Putamen (tissue), 1 donor: Measurements from ENCODE around the gene RGS5.

Experiments
- DNase-seq: peaks from one replicate; pipeline ENCODE4 v3.0.0-alpha.2; 2016; ENCODE audit warnings: low spot score

The RGS5 gene

DNA sequence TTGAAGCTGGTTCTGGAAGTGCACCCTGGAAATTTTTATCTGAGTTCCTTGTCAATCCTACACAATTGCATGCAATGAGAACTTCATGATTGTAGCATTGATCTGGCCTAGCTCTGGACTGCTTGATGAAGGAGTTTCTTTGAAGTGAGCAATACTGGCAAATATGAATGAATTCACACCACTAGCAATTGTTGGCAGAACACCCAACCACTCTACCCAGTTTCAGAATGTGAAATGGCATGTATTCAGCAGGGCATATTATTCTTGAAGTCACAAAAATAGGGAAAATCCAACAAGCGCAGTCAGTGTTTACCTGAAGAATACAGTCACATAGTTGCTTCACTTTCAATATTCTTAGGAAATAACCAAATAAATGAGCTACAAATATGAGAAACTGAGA is 57.3 kb downstream of the RGS5 start:
- no peak for DNase-seq

DNA sequence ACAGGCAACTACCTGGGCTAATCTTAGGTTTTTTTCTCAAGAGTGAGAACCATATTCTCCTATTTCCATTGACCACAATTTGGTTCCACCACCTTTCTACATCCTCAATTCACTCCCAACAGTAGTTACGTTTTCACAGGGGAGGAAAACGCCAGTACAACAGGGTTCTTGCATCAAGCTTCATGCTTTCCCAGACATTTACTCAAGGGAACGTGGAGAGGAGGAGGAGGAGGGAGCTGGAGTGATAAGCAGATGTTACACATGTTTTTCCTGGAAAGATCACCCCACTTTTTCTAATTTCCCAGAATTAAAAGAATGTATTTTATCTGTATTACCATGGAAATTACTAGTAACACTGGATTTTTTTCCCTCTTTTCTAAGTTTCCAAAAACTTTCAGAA is 58.3 kb downstream of the RGS5 start:
- DNase-seq, result no peak

- no peak for DNase-seq
These were observed 60.6 kb downstream of the RGS5 start for GRCh38 chr1:163142152-163142551.

DNA sequence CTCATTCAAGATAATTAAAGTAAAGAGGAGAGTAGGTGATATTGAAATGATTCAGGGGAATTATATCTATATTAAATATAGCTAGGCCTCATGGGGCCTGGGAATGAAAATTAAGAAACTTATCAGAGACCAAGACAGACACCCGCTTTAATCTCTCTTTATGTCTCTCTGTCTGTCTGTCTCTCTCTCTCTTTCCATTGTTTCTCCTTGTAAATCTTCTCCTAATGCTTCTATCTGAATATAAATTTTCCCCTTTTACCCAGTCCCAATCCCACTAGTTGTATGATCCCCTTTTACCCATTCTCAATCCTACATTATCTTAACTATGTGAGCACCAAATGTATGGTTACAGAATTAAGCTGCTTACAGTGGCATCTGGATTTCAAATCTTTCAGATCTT is 61.2 kb downstream of the RGS5 start:
- DNase-seq, result no peak

DNA sequence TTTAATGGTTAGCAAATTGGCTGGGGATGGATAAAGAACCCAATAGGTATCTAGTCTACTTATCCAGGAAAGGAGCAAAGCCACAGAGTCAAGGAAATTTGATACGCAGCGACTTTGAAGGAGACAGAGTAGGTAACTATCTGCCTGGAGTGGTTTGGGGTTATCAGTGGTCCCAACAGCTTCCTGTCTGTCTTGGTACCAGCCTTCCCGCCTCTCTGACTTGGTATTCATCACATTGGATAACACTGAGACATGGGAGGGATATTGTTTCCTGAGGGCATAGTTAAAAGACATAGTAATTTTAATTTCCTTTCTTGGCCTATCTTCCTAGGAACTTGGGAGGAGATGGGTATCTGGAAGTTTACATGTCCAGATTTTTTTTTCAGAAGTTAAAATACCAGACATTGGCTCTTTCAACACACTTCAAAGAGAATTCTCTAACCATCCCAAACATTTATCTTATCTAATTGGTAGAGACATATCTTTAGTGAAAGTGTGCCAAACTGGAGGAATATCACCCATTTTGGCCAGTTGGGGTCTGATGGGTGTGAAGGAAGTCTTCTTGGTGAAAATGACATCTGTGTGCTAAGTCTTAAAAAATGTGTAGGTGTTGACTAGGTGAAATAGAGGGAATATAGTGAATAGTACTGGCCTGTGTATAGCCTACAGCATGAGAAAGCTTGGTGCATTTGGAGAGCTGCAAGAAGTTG is 65.0 kb downstream of the RGS5 start:
- DNase-seq, result no peak

DNA sequence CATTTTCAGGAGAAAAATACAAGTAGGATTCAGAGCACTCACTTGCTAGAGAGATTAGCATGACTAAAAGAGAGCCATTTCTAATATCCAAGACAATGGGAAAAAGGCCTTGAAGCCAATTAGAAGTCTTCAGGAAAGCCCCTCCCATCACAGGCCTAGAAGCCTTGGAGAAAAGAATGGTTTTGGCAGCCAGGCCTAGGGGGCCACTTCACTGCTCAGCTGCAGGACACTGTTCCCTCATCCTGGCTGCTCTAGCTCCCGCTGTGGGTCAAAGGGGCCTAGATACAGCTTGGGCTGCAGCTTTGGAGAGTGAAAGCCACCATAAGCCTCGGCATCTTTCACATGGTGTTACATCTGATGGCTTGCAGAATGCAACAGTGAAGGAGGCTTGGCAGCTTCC is 70.7 kb downstream of the RGS5 start:
- no peak for DNase-seq

GRCh38 chr1:163130225-163130856 is 72.4 kb downstream of the RGS5 start:
- no peak for DNase-seq

DNA sequence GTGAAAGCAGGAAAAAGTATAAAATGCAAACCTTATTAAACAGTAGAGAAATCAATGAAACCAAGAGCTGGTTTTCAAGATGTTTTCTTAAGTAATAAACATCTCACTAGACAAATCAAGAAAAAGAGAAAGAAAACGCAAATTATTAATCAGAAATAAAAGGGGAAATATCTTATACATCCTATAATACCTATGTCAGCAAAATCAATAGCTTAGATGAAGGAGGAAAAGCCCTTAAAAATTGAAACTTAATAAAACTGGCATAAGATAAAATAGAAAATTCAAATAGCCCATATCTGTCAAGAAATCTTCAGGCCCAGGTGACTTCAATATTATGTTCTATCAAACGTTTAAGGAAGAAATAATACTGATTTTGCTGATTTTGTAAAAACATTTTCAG is 74.4 kb downstream of the RGS5 start:
- DNase-seq, result no peak

GRCh38 chr1:163124812-163125211 is 77.9 kb downstream of the RGS5 start:
- DNase-seq, result no peak

- DNase-seq, result no peak
These were observed 82.3 kb downstream of the RGS5 start for GRCh38 chr1:163120372-163120771.

DNA sequence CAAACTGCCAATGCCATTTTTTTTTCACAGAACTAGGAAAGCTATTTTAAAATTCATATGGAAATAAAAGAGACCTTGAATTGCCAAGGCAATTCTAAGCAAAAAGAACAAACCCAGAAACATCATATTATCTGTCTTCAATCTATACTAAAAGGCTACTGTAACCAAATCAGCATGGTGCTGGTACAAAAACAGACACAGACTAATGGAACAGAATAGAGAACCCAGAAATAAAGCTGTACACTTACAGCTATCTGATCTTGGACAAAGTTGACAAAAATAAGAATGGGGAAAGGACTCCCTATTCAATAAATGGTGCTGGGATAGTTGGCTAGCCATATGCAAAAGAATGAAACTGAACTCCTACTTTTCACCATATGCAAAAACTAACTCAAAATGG is 83.0 kb downstream of the RGS5 start:
- DNase-seq, result no peak

DNA sequence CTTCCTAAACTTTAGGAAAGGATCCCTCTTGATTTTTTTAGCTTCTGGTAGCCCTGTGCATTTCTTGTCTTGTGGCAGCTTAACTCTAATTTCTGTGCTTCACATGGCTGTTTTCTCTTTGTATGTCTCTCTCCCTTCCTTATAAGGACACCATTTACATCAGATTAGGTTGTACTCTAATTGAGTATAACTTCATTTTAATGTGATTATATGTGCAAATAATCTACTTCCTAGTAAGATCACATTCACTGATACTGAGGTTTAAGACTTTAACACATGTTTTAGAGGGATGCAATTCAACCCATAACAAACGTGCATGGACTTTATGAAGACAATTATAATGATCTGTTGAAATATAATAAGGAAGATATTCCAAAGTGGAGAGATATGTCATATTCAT is 86.8 kb downstream of the RGS5 start:
- no peak for DNase-seq

DNA sequence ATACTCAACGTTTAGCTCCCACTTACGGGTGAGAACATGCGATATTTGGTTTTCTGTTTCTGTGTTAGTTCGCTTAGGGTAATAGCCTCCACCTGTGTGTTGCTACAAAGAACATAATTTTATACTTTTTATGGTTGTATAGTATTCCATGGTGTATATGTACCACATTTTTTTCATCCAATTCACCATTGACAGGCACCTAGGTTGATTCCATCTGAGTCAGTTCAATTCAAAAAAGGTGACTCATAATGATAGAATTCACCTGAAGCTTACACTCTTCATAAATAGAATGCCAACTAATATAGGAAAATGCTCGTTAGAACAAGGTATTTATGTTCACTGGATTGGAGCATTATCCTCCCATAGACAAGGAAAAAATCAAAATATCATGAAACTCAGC is 95.1 kb downstream of the RGS5 start:
- DNase-seq, result no peak

- no peak for DNase-seq
These were observed 96.2 kb downstream of the RGS5 start for GRCh38 chr1:163106364-163106987.

GRCh38 chr1:163104385-163105099 is 98.2 kb downstream of the RGS5 start:
- DNase-seq, result no peak

GRCh38 chr1:163102590-163102989 is 100.1 kb downstream of the RGS5 start:
- no peak for DNase-seq

- DNase-seq, result no peak
These were observed 107.5 kb downstream of the RGS5 start for GRCh38 chr1:163095213-163095612.

- no peak for DNase-seq
These were observed 108.1 kb downstream of the RGS5 start for GRCh38 chr1:163094589-163094988.

GRCh38 chr1:163094182-163094581 is 108.5 kb downstream of the RGS5 start:
- DNase-seq, result no peak

DNA sequence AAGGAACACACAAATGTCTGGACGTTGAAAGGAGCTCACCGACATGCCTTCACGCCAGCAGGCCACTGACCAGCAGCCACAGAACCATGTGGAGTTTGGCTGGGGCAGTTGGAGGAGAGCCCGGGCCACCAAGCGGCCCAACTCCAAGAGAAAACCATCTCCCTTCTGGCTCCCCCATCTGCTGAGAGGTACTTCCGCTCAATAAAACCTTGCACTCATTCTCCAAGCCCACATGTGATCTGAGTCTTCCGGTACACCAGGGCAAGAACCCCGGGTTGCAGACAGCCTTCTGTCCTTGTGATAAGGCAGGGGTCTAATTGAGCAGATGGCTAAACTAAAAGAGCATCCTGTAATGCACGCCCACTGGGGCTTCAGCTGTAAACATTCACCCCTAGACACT is 109.1 kb downstream of the RGS5 start:
- no peak for DNase-seq

- DNase-seq, result no peak
These were observed 109.5 kb downstream of the RGS5 start for GRCh38 chr1:163093169-163093568.
